ENCODE results near the gene ENKUR.
"Not testable (repeated sequence)": the region's sequence is repeated elsewhere in the genome, so short reads cannot be mapped to it uniquely, and the experiment has no call there.

ENKUR gene

DNA sequence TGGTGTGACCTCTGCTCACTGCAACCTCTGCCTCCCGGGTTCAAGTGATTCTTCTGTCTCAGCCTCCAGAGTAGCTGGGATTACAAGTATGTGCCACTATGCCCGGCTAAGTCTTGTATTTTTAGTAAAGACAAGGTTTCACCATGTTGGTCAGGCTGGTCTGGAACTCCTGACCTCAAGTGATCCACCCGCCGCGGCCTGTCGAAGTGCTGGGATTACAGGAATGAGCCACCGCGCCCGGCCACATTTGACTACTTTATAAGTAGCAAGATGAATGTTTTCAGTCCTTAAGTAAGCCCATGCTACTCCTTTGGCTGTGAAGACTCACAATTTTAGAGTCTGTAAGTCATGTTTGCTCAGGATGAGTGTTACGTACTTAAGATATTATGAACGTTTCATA is 47.0 kb downstream of the ENKUR start:
- DNase-seq = not testable (repeated sequence)

DNA sequence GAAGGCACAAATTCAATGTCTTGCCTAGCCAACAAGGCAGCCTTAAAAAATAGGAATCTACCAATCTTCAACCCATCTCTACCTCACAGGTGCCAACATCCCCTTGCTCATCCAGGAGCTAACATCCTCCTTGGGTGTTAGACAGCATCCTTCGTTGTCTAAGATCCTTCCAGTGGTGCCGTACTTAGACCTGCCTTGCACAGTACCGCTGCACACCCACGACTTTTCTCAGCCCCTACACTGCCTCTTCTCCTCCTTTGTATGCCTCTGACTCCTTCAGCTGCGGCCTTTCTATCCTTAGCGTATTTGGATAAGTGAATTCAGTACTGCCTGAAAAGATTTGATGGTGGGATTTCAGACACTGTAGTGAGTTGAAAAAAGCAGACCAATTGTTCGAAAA is 47.6 kb downstream of the ENKUR start:
- DNase-seq = no peak

DNA sequence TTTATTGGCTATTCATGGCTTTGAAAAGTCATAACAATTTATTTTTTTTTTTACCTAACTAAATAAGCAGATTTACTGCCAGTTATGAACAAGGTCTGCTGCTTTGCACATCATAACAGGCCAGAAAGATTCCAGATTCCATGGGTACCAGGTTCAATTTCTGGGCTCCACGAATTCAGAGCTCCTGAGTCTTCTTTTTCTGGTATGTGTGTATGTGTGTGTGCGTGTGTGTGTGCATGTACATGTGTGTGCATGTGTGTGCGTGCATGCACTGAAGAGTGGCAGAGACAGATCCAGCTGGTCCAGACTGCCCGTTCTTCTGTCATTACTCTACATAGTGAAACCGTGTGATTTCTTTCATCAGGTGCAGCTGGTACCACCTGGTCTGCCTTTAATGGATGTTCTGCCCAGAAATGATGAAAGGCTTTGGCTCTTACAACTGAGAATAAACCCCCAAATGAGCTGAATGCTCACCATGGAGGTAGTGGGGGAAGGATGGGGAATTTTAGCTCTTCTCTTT is 48.9 kb downstream of the ENKUR start:
- DNase-seq = no peak

DNA sequence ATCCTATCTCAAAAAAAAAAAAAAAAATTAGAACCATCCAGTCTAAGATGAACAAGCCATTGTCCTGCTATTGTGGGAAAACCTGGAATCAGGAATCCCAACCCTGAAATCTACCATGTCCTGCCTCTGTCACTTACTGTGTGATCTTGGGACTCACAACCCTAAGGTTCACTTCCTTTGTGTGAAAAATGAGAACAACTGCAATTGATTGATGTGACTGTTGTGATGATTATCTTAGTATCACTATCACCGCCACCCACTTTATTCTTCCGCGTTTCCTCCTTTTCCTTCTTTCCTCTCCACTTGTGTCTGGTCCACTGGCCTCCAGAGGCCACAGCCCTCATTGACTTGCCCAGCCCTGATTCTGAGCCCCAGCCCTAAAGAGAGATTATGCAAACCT is 50.9 kb downstream of the ENKUR start:
- DNase-seq = no peak

DNA sequence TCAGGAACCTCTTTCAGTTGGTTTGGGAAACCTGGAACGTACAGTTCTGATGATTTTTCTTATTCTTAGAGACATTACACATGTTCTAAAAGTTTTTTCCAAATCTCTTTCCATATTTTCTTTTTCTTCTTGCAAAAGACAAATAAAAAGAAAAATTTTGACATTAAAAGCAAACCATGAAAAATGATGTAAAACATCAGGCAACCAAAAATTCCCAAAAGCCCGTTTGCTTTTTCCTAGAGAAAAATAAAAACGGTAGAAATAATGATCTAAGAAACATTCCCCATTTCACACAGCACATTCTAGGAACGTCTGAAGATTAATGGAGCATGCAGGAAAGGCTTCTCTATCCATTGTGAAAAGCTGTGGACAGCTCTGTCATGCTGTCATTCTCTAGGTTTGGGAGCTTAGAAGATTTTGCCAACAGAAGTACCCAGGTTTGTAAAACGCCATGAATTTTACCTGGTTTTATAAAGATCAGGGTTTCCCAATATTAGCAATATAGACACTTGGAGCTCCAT is 52.4 kb downstream of the ENKUR start:
- DNase-seq = no peak

DNA sequence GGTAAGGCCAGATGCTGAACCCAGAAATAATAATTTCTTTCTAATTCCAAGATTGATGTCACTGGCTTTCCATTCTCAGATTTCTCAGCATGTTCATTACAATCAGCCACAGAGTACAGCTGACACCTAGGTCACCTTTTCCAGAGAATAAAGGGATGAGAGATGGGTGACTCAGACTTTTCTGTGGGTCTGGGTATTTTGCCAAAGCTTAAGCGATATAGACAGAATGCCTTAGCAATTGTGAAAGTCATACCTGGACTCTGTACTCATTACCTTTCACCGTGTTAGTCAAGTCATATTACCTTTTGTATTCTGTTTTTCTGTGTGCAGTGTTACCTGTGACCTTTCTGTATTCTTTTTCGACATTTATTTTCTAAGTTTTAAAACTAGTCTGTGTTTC is 53.0 kb downstream of the ENKUR start:
- no peak for DNase-seq

DNA sequence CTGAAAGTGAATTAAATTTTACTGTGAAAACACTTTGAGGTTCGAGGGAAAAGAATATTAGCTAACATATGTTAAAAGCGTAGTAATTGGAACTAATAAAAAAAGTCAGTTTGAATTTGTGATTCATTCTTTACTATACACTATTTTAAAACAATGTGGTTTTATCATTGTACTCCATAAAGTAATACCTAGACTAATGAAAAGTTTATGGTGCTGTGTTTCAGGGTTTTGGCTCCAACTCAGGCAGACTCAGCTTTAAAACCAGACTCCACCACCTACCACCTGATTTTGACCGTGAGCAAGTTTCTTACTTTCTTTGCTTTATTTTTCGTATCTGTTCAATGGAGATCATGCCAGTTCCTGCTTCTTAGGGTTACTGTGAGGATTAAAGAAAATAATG is 54.4 kb downstream of the ENKUR start:
- no peak for DNase-seq

DNA sequence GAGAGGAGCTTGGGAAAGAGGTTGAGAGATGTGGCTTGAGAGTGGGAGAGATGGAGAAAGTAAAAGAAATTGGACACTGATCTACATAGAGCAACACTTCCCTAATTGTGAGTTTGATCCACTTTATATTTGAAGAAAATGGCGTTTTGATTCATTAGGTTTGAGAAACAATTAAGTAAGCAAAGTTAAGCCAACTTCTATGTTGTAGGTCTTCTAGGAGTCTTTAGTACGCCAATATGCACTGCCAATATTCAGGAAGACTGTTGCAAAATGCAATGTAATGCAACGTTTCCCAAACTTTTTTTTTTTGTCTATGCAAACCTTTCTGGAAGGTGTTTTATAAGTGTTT is 56.6 kb downstream of the ENKUR start:
- no peak for DNase-seq

DNA sequence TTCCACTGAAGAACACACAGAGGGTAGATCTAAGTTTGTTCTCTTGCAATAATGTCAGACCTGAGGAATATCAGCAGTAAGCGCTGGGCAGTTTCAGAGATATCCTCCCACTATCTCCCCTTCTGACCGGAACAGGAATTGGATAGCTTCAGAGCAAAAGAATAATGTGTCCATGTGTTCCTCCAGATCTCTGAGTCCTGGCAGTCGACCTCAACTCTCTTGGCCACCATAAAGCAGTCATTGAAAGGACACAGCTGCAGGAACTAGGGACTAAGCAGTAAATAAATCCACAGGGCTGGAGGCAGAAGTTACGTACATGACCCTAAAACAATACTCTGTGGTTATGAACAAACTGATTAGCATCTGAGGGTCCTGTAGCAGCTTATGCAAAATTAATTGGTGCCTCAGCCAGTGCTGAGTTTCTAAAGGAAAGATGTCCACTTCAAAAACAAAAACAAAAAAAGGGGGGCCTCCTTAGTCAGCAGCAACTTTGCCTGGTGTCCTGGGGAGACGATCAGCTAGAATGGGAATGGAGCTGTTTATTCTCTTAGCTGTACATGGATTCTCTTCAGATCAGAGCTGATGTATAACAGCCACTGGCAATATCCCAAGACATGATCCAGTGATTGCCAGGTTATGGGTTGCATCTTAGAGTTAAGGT is 57.1 kb downstream of the ENKUR start:
- no peak for DNase-seq

DNA sequence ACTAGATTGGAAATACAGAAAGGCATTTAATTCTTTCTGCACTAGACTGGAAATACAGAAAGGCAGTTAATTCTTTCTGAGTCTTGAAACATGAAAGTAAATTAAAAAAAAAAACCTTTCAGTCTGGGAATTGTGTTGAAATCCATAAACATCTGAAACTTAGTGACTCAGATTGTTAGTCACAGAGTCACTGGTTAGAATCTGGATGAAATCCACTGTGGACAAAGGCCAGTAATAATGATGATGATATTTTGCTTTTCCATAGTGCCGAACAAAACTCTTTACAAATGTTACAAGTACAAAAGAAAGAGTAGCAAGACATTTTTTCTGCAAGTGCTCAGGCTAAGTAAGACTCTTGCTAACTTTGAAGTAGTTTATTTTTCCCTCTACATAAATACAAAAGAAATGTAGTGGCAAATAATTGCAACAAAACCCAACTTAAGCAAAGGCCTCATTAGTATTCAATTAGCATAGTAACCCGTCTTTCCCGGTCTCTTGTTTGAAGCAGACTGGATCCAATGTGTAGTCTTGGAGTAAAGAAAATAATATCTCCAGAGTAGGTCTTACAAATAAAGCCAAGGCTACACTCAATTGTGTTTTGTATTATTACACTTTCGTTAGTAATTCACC is 57.8 kb downstream of the ENKUR start:
- no peak for DNase-seq

DNA sequence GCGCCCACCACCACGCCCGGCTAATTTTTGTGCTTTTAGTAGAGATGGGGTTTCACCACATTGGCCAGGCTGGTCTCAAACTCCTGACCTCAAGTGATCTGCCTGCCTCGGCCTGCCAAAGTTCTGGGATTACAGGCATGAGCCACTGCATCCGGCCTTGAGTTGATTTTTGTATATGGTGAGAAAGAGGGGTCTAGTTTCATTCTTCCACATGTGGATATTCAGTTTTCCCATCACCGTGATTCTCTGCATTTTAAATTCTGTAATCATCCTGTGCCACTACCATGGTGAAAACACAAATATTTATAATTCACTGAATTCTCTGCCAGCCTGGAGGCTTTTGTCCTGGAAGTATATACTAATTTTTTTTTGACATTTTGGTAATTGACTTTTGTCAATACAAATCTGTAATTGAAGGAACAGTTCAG is 58.3 kb downstream of the ENKUR start:
- not testable (repeated sequence) for DNase-seq

DNA sequence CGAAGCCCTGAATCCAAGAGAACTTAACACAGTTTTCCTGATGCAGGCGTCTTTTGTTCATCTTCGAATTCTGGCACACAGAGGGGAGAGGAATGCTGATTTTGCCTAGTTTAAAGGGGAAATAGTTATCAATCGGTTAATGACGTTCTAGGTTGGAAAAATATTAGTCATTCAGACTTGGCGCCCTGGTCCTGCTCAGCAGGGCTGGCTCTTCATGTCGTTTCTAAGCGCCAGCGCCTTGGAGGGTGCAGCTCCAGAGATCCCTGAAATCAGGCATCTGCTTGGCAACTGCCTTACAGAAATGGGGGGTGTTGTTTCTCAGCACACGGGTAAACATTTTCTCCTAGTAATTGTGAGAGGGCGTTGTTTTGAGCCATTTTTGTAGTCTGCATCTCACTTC is 62.3 kb downstream of the ENKUR start:
- no peak for DNase-seq

DNA sequence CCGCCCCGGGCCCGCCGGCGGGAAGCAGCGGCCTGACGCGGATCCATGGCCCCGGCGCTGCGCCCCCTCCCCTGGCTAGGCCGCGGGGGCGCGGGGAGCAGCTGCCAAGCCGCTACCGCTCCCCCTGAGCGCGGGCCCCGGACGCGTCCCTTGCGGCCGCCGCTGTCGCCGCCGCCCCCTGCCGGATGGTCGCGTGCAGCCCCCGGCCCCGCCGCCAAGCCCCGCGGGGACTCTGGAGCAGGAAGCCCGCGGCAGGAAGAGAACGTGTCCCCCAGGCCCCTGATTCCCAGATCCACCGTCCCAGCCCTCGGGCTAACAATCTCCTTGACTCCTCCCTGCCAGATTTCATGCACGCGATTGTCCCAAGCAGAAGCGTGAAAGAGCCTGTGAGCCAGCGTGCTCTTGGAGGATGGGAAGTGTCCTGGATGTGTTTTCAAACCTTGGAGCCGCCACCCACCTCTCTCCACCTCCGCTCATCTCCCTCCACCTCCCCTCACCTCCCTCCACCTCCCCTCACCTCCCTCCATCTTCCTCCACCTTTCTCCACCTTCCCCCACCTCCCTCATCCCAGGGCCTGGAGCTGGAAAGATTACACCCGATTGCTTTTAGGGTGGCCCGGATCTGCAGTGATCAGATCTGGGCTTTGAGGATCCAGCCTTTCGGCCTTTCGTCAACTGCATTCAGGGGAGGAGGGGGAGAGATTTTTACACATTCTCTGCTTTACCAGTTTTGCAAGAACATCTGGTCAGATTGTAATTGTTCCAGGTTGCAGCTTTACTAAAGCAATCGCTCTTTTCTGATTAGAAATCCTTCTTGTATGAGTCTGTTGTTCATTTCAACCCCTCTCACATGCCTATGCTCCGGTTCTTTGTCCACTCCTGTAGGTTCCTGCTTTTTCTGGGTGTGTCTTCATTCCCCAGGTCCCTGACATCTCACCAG is 63.0 kb downstream of the ENKUR start:
- DNase-seq = peak; percentile 15 to 32

DNA sequence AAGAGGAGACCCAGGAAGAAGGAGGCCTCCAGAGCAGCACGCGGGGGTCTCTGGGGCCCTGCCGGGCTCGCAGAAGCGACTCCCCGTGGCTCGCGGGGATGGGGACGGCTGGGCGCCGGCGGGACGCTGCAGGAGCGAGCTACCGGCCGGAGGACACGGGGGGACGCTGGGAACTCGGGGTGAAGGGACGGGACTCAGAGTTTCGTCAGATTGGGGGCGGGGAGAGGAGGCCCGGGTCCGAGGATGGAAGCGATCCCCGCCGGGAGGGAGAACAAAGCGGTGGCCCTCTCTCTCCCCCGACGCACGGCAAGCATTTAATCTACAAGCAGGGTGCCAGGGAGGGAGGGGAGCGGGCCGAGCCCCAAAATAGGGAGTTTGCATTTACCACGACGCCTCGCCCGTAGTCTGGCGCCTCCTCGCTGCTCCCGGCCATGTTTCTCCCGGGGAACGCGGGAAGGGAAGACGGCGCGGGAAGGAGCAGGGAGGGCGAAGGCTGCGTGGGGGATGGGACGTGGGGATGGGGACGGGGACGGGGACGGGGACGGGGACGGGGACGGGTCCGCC is 63.7 kb downstream of the ENKUR start, which contains the start of gene PRTFDC1:
TSS of gene PRTFDC1 (minus strand) at position 464 of the 564 bp plus-strand sequence. CDS start at position 433, 31 bp downstream.
- DNase-seq = peak in 1 of 2 experiments; percentile 2

DNA sequence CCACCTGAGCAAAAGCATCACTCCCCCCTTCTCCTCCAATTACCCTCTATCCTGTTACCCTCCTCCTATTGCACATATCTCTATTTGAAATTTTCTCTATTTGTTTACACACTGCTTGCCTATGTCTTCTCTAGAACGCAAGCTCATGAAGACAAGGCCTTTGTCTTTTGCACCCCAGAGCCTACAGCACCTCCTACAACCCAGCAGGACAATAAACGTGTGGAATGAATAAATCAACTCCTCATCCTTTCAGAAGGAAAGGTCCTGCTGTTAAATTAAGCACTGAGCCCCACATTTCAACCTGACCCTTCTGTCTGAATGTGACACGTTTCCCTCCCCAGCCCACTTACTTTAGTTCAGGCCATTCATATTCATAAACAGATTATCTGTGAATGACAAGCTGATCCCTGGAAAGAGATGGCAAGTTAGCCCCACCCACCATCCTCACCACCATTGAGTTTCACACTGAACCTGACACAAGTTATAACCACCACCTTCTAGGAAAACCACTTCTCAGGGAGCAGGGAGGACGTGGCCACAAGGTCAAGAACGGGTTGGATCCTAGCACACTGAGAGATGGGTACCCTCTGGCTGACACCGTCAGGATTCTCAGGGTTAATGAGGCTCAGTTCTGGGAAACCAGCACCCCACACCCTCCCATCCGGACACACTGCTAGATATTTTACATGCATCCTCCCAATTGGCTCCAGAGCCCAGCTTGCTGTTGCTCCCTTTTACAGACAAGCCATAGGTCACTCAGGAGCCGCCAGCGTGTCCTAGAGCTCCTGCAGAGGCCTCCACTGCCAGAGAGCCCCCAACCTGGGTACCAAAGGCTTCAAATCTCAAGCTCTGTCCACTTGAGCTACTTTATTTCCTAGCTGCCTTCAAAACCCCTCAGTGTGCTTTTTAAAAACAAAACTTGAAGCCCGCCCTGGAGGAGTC is 64.5 kb downstream of the ENKUR start:
- peak; percentile 1 to 7 for DNase-seq

DNA sequence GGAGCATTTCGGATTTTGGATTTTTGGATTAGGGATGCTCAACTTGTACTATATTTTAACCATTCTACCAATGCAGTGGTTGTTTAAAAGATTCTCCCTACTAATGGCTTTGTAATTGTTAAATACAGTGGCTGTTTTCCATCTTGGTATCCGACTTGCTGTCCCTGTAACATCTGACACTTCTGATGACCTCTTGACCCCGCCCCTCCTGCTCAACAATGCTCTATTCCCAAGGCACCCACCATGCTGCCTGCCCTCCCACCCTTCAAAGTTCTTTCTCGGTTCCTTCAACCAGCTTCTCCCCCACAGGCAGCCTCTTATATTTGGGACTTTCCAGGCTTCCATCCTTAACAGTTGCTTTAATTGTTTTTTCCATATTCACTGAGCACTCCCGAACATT is 65.5 kb downstream of the ENKUR start:
- no peak for DNase-seq

DNA sequence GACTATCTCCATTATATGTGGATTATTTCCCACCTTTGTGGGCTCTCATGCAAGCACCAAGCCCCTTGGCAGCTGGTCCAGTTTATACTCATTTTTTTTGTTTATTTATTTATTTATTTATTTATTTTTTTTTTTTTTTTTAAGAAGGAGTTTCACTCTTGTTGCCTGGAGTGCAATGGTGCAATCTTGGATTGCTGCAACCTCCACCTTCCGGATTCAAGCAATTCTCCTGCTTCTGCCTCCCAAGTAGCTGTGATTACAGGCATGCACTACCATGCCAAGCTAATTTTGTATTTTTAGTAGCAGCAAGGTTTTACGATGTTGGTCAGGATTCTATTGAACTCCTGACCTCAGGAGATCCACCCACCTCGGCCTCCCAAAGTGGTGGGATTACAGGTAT is 66.3 kb downstream of the ENKUR start:
- no peak for DNase-seq

DNA sequence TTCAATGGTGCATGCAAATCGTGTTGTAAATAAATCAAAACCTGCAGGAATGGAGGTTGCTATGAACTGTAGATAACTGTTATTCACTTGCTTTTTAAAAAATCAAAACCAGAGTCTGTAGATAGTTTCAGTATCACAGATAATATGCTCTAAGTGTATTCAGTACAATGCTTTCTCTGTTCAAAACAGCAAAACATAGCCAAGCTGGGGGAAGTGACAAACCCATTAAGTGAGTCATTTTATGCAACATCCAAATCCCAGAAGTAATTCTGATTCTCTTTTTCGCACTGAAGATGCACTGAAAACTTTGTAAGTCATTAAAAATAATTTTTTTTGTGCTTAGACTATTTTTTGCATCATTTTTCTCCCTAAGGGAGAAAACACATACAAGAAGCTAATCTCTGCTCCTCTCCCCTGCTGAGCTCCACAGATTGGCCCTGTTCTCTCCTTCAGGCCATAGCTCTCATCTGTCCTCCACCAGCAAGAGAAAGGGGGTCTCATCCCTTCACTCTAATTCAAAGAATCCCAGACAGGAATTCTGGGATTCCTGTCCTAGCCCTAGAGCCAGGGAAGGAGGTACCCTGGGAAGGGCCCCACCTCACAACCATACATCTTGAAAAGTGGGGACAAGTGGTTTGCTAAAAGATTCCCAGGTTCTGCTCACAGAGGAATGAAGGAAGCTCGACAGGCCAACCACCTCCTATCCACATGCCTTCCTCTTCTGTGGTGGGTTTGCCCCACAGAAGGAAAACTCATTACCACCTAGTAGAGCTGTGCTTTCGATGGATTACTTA is 68.5 kb downstream of the ENKUR start:
- no peak for DNase-seq

DNA sequence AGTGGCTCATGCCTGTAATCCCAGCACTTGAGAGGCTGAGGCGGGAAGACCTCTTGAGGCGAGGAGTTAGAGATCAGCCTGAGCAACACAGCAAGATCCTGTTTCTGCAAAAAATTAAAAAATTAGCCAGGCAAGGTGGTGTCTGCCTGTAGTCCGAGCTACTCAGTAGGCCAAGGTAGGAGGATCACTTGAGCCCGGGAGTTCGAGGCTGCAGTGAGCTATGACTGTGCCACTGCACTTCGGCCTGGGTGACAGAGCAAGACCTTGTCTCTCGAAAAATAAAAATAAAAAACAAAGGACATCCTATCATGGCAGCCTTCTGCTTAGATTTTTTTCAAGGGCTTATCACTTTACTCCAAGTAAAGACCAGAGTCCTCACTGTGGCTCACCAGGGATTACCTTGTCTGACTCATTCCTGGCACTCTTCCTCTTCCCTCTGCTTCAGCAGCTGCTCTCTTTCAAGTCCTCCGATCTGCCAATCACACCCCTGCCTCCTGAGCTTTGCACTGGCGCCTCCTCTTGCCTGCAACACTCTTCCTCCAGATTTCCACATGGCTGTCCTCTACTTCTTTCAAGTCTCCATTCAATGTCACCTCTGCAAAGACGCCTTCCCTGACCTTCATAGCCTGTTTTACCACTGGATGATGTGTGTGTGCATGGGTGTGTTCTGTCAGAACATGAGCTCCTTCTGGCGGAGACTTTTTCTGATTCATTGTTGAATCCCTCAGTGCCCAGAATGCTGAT is 71.3 kb downstream of the ENKUR start:
- no peak for DNase-seq

DNA sequence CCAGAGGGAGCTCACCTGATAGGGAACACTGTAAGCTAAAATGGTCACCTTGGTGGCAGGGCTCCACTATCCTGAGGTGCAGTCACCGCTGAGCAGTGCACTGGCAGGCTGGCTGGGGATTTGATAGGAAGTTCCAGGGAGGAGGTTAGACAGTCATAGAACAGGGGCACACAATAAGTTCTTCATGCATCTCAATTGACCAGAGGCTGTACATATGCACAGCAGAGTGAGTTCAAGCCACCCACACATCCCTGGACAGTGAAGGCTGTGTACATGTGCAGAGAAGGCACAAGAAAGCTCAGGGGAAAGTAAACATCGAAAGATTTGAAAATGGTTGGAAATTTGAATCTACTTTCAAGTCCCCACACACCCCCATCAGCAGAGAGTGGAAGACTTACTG is 77.4 kb downstream of the ENKUR start:
- DNase-seq = no peak
